Measurements from ENCODE around the gene RAB11FIP2. TPM values are rescaled to one million over a fixed set of nuclear protein-coding genes. Genes with fewer than 3 reads are reported as not detected.

Gene RAB11FIP2
- total RNA-seq, 2 experiments from 2014 or later: 20.9 to 27.0 TPM

DNA sequence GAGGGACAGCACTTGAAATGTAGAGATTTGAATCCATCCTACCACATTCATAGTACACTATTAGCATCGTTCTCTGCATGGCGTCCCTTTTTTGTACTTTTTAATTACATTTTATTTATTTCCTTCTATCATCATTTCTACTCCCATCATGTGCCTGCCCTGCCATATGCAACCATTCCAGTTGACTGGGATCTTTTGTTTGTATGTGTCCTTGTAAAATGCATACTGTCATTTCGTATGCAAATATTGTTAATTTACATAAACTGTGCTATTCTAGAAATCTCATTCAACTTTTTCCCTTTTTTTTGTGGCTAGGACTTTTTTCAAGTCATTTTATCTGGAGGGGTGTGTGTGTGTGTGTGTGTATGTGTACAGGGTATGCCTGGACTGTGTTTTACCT is 57.9 kb downstream of the RAB11FIP2 start:
- H2AFZ ChIP-seq (ENCODE audit: low read length): no peak overlapping the region
- no peaks in the 10 kb centered on the region for H3K9me2 ChIP-seq (ENCODE audit: insufficient read depth, low read length)
- no peak overlapping the region for H3K4me2 ChIP-seq (ENCODE audit: low read length)
- intact Hi-C loops (cut with micrococcal nuclease; ENCODE audit: unreplicated experiment): no loop called here
- ChIA-PET CTCF (ENCODE audit: unreplicated experiment) (no interaction called here), POLR2A (no interaction called here)
- DNase-seq (ENCODE audit: low spot score): no peak
- no TSS peak for BruUV-seq (replicated peaks)
- H3K4me3 ChIP-seq (ENCODE audit: low read depth, low read length, poor library complexity, severe bottlenecking): no peak overlapping the region
- H3K9me3 ChIP-seq (ENCODE audit: low read length): no peaks in the 10 kb centered on the region
- no peaks in the 10 kb centered on the region for H3K4me1 ChIP-seq (ENCODE audit: insufficient read depth, low read length, poor library complexity, severe bottlenecking)
- no peaks in the 10 kb centered on the region for H3K79me2 ChIP-seq (ENCODE audit: insufficient read depth, low read depth, low read length)
- TF ChIP-seq, protein P1, sequence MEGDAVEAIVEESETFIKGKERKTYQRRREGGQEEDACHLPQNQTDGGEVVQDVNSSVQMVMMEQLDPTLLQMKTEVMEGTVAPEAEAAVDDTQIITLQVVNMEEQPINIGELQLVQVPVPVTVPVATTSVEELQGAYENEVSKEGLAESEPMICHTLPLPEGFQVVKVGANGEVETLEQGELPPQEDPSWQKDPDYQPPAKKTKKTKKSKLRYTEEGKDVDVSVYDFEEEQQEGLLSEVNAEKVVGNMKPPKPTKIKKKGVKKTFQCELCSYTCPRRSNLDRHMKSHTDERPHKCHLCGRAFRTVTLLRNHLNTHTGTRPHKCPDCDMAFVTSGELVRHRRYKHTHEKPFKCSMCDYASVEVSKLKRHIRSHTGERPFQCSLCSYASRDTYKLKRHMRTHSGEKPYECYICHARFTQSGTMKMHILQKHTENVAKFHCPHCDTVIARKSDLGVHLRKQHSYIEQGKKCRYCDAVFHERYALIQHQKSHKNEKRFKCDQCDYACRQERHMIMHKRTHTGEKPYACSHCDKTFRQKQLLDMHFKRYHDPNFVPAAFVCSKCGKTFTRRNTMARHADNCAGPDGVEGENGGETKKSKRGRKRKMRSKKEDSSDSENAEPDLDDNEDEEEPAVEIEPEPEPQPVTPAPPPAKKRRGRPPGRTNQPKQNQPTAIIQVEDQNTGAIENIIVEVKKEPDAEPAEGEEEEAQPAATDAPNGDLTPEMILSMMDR (conservative IDR thresholded peaks at IDR 0.05; ENCODE audit: low read length): no peak
- no peak for TF ChIP-seq EZH2phosphoT487 (IDR thresholded peaks at IDR 0.05; ENCODE audit: borderline replicate concordance, low read depth, low read length)
- H3K36me3 ChIP-seq (ENCODE audit: insufficient read depth, low read length): no peaks in the 10 kb centered on the region
- H3K27ac ChIP-seq (ENCODE audit: low read depth, low read length, poor library complexity, severe bottlenecking): no peak overlapping the region
- no peaks in the 10 kb centered on the region for H4K20me1 ChIP-seq (ENCODE audit: insufficient read depth, low read length)

DNA sequence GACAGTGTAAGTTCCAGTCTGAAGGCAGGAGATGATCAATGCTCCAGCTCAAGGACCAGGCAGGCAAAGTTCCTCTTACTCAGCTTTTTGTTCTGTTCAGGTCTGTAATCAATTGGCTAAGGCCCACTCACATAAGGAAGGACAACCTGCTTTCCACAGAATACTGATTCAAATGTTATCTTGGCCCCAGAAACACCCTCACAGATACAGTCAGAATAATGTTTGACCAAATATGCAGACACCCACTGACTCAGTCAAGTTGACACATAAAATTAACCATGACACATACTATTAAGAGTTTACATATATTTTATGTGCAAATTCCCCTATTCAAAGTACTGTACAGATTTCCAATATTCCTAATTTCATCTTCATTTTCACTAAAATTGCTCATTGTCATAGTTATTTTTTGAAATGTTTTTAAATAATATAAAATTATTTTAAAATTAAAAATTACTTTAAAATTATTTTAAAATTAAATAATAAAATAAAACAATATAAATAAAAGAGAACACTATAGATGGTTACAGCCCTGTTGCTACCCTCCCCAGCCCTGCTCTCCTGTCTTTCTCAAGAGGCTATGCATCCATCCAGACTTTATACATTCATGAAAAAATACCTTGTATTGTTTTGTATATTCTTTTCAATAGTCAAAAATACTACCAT is 59.4 kb downstream of the RAB11FIP2 start:
- TF ChIP-seq EZH2phosphoT487 (IDR thresholded peaks at IDR 0.05; ENCODE audit: borderline replicate concordance, low read depth, low read length): no peak
- TF ChIP-seq, protein P1 (conservative IDR thresholded peaks at IDR 0.05; ENCODE audit: low read length): no peak
- H3K36me3 ChIP-seq (ENCODE audit: insufficient read depth, low read length): no peaks in the 10 kb centered on the region

GRCh38 chr10:117983961-117984360 is 62.8 kb downstream of the RAB11FIP2 start:
- no peak for DNase-seq (ENCODE audit: low spot score)
- no peaks in the 10 kb centered on the region for H3K9me2 ChIP-seq (ENCODE audit: insufficient read depth, low read length)
- no TSS peak for BruUV-seq (replicated peaks)
- no peaks in the 10 kb centered on the region for H3K36me3 ChIP-seq (ENCODE audit: insufficient read depth, low read length)
- intact Hi-C loops (cut with micrococcal nuclease; ENCODE audit: unreplicated experiment): no loop called here
- no peaks in the 10 kb centered on the region for H4K20me1 ChIP-seq (ENCODE audit: insufficient read depth, low read length)
- H3K79me2 ChIP-seq (ENCODE audit: insufficient read depth, low read depth, low read length): no peaks in the 10 kb centered on the region
- no peak overlapping the region for H3K27ac ChIP-seq (ENCODE audit: low read depth, low read length, poor library complexity, severe bottlenecking)
- no peak for TF ChIP-seq EZH2phosphoT487 (IDR thresholded peaks at IDR 0.05; ENCODE audit: borderline replicate concordance, low read depth, low read length)
- TF ChIP-seq, protein P1 (conservative IDR thresholded peaks at IDR 0.05; ENCODE audit: low read length): no peak
- H3K4me3 ChIP-seq (ENCODE audit: low read depth, low read length, poor library complexity, severe bottlenecking): no peak overlapping the region
- H3K9me3 ChIP-seq (ENCODE audit: low read length): no peaks in the 10 kb centered on the region
- ChIA-PET CTCF (ENCODE audit: unreplicated experiment) (no interaction called here), POLR2A (no interaction called here)
- H2AFZ ChIP-seq (ENCODE audit: low read length): no peak overlapping the region
- H3K4me1 ChIP-seq (ENCODE audit: insufficient read depth, low read length, poor library complexity, severe bottlenecking): no peaks in the 10 kb centered on the region
- no peak overlapping the region for H3K4me2 ChIP-seq (ENCODE audit: low read length)

More for the DNA sequence above, 59.4 kb downstream of the RAB11FIP2 start:
- no peaks in the 10 kb centered on the region for H4K20me1 ChIP-seq (ENCODE audit: insufficient read depth, low read length)
- H3K27ac ChIP-seq (ENCODE audit: low read depth, low read length, poor library complexity, severe bottlenecking): no peak overlapping the region
- no peaks in the 10 kb centered on the region for H3K79me2 ChIP-seq (ENCODE audit: insufficient read depth, low read depth, low read length)
- intact Hi-C loops (cut with micrococcal nuclease; ENCODE audit: unreplicated experiment): no loop called here
- no peak for DNase-seq (ENCODE audit: low spot score)
- POLR2A ChIA-PET: no interaction called here
- no peaks in the 10 kb centered on the region for H3K9me2 ChIP-seq (ENCODE audit: insufficient read depth, low read length)
- CTCF ChIA-PET (ENCODE audit: unreplicated experiment): no interaction called here
- BruUV-seq (replicated peaks): no TSS peak
- H3K4me1 ChIP-seq (ENCODE audit: insufficient read depth, low read length, poor library complexity, severe bottlenecking): no peaks in the 10 kb centered on the region
- no peak overlapping the region for H3K4me2 ChIP-seq (ENCODE audit: low read length)
- no peaks in the 10 kb centered on the region for H3K9me3 ChIP-seq (ENCODE audit: low read length)
- H2AFZ ChIP-seq (ENCODE audit: low read length): no peak overlapping the region
- H3K4me3 ChIP-seq (ENCODE audit: low read depth, low read length, poor library complexity, severe bottlenecking): no peak overlapping the region
